WTC11 (cell line): ENCODE results near the gene SKP1. TPM values are rescaled to one million over a fixed set of nuclear protein-coding genes. Genes with fewer than 3 reads are reported as not detected.
A peak's percentile ranks its signal among the peaks of the same experiment; 100 is the strongest.

Experiments
- ATAC-seq: fragments of 200-7000 bp; cut with Tn5 transposase; 2 replicates; pipeline ENCODE4 v1.10.0; 2021; ENCODE audit warnings: mild to moderate bottlenecking, moderate library complexity
- CTCF ChIA-PET: fragments of 300-600 bp; sonication (Branson Sonifier 250); formaldehyde crosslinking; loops from one replicate; lab custom pipeline; 2021; ENCODE audit warnings: antibody characterized with exemption; lab: Charles Lee
- POLR2A ChIA-PET: fragments of 350-600 bp; sonication (Branson Sonifier 250); formaldehyde crosslinking; loops from one replicate; lab custom pipeline; 2021; ENCODE audit warnings: antibody characterized with exemption; lab: Charles Lee
- DNase-seq: peaks from one replicate; pipeline ENCODE4 v3.0.0; 2021; ENCODE audit warnings: low spot score
- H3K27ac Mint-ChIP-seq: 2 replicates; pipeline ENCODE4 v1.8.0; 2021; ENCODE audit warnings: mixed read lengths
- H3K27me3 Mint-ChIP-seq: 2 replicates; pipeline ENCODE4 v1.8.0; 2021; ENCODE audit warnings: low read depth, mild to moderate bottlenecking, moderate library complexity, mixed read lengths
- H3K36me3 Mint-ChIP-seq: 2 replicates; pipeline ENCODE4 v1.8.0; 2021; ENCODE audit warnings: mixed read lengths
- H3K4me1 Mint-ChIP-seq: 2 replicates; pipeline ENCODE4 v1.8.0; 2022; ENCODE audit warnings: mixed read lengths
- H3K4me3 Mint-ChIP-seq: 2 replicates; pipeline ENCODE4 v1.8.0; 2021; ENCODE audit warnings: mild to moderate bottlenecking, moderate library complexity, mixed read lengths
- H3K9me3 Mint-ChIP-seq: 2 replicates; pipeline ENCODE4 v1.8.0; 2021; ENCODE audit warnings: mixed read lengths
- CREB1 ChIP-seq: sonication (generic); formaldehyde crosslinking; IDR thresholded peaks from 2 replicates; pipeline ENCODE4 v1.8.0; 2023; ENCODE audit warnings: mild to moderate bottlenecking, missing genetic modification reagents
- GTF2I ChIP-seq: fragments of 250-450 bp; sonication (Bioruptor Pico); conservative IDR thresholded peaks from 2 replicates; pipeline ENCODE4 v1.4.0; 2021; ENCODE audit warnings: mild to moderate bottlenecking
- KAT7 ChIP-seq: sonication (generic); formaldehyde crosslinking; IDR thresholded peaks from 2 replicates; pipeline ENCODE4 v1.8.1; 2023; ENCODE audit warnings: missing genetic modification reagents, mild to moderate bottlenecking, borderline replicate concordance
- MXD4 ChIP-seq: fragments of 250-450 bp; sonication (Bioruptor Pico); IDR thresholded peaks from 2 replicates; pipeline ENCODE4 v1.8.0; 2021; ENCODE audit warnings: mild to moderate bottlenecking, moderate library complexity, borderline replicate concordance
- SP1 ChIP-seq: sonication (generic); formaldehyde crosslinking; conservative IDR thresholded peaks from 2 replicates; pipeline ENCODE4 v1.8.1; 2022; ENCODE audit warnings: missing genetic modification reagents
- TEAD1 ChIP-seq: sonication (generic); formaldehyde crosslinking; IDR thresholded peaks from 2 replicates; pipeline ENCODE4 v1.8.0; 2022; ENCODE audit warnings: mild to moderate bottlenecking, missing genetic modification reagents
- TP53 ChIP-seq: sonication (generic); formaldehyde crosslinking; IDR thresholded peaks from 2 replicates; pipeline ENCODE4 v1.8.1; 2023; ENCODE audit warnings: mild to moderate bottlenecking, missing genetic modification reagents
- total RNA-seq: library from RNA; stranded (reverse); gene quantifications from 3 replicates; pipeline ENCODE4 v1.2.3, GENCODE V29; 2021
- TF ChIP-seq, protein P1 (sequence below): sonication (generic); formaldehyde crosslinking; IDR thresholded peaks from 2 replicates; pipeline ENCODE4 v1.8.1; 2022; ENCODE audit warnings: low read depth, mild to moderate bottlenecking, moderate library complexity, missing genetic modification reagents, borderline replicate concordance
- TF ChIP-seq, protein P2 (sequence below): sonication (generic); formaldehyde crosslinking; IDR thresholded peaks from 2 replicates; pipeline ENCODE4 v1.8.0; 2023; ENCODE audit warnings: missing genetic modification reagents
- TF ChIP-seq, protein P3 (sequence below): sonication (generic); formaldehyde crosslinking; IDR thresholded peaks from 2 replicates; pipeline ENCODE4 v1.8.0; 2022; ENCODE audit warnings: mild to moderate bottlenecking, missing genetic modification reagents
- TF ChIP-seq, protein P4 (sequence below): sonication (generic); formaldehyde crosslinking; IDR thresholded peaks from 2 replicates; pipeline ENCODE4 v1.8.0; 2022; ENCODE audit warnings: mild to moderate bottlenecking, missing genetic modification reagents
- TF ChIP-seq, protein P5 (sequence below): sonication (generic); formaldehyde crosslinking; IDR thresholded peaks from 2 replicates; pipeline ENCODE4 v1.8.0; 2022; ENCODE audit warnings: mild to moderate bottlenecking, missing genetic modification reagents
- TF ChIP-seq, protein P6 (sequence below): sonication (generic); formaldehyde crosslinking; IDR thresholded peaks from 2 replicates; pipeline ENCODE4 v1.8.1; 2022; ENCODE audit warnings: low read depth, missing genetic modification reagents, borderline replicate concordance
- TF ChIP-seq, protein P7 (sequence below): fragments of 250-450 bp; sonication (Bioruptor Pico); IDR thresholded peaks from 2 replicates; pipeline ENCODE4 v1.9.0; 2021; ENCODE audit warnings: mild to moderate bottlenecking, borderline replicate concordance
- TF ChIP-seq, protein P8 (sequence below): sonication (generic); formaldehyde crosslinking; IDR thresholded peaks from 2 replicates; pipeline ENCODE4 v1.8.1; 2023; ENCODE audit warnings: mild to moderate bottlenecking, moderate library complexity, missing genetic modification reagents
- TF ChIP-seq, protein P9 (sequence below): sonication (generic); formaldehyde crosslinking; IDR thresholded peaks from 2 replicates; pipeline ENCODE4 v1.8.0; 2022; ENCODE audit warnings: mild to moderate bottlenecking, missing genetic modification reagents

Gene SKP1
- total RNA-seq, 1 experiment from 2014 or later, result 285 TPM

DNA sequence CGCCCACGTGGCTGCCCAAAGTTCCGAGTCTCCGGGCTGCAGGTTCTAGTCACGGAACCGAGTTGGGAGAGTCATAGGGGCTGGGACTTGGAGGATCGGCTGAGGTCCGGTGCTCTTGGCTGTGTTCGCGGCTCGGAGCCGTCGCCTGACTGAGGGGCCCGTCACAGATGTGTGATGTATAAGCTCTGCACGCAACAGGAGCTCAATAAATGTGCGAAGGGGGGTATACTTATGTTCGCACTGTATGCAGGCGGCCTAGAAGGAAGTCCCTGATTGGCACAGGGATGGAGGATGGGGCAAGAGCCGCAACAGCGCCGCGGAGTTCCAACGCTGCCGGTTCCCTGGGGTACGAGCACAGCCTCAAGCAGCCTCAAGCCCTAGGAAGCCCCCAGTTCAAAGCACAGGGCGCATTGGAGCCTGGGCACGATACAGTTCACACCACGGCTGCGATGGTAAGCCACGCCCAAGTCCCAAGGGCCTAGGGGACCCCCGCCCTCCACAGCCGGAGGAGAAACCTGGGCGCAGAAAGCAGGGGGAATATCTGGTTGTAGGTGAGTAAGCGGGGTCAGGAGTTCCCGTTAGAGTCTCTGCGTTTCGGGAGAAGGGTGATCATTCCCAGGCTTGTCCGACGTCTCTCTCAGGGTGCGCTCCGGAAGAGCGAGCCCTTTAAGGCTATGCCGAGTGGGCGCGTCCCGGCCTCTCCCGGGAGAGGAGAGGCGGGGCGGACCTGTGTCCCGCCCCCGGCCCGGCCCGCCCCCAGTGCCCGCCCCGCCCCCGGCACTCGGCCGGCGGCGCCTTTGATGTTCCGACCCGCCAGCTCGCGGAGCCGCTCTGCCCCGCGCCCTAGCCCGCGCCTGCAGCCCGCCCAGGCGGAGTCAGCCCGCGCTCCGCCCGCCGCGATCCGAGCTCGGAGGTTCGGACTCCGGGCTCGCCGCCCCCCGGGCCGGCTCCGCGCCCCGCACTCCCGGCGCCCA is 62.6 kb downstream of the SKP1 start, which contains the start of gene TCF7:
TSS of gene TCF7 (plus strand) at position 780 of the 974 bp plus-strand sequence. CDS start 226 bp downstream, outside the sequence.
- ATAC-seq, result peak; percentile 84
- TF ChIP-seq MXD4 (CRISPR knock-in tag) (no peak), TEAD1 (CRISPR knock-in tag) (no peak), SP1 (CRISPR knock-in tag) (peak; percentile 19; the same call in 1 of the 2 replicates), GTF2I (CRISPR knock-in tag) (0 out of 2 replicates have a peak, but pooled peaks have one; percentile 37), KAT7 (CRISPR knock-in tag) (0 out of 2 replicates have a peak, but pooled peaks have one; percentile 21), CREB1 (0 out of 2 replicates have a peak, but pooled peaks have one; percentile 9)
- TF ChIP-seq, protein P1, sequence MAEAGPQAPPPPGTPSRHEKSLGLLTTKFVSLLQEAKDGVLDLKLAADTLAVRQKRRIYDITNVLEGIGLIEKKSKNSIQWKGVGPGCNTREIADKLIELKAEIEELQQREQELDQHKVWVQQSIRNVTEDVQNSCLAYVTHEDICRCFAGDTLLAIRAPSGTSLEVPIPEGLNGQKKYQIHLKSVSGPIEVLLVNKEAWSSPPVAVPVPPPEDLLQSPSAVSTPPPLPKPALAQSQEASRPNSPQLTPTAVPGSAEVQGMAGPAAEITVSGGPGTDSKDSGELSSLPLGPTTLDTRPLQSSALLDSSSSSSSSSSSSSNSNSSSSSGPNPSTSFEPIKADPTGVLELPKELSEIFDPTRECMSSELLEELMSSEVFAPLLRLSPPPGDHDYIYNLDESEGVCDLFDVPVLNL (CRISPR knock-in tag), result no peak
- TF ChIP-seq, protein P2, sequence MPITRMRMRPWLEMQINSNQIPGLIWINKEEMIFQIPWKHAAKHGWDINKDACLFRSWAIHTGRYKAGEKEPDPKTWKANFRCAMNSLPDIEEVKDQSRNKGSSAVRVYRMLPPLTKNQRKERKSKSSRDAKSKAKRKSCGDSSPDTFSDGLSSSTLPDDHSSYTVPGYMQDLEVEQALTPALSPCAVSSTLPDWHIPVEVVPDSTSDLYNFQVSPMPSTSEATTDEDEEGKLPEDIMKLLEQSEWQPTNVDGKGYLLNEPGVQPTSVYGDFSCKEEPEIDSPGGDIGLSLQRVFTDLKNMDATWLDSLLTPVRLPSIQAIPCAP, result peak; percentile 29; the same call in 1 of the 2 replicates
- TF ChIP-seq, protein P3, sequence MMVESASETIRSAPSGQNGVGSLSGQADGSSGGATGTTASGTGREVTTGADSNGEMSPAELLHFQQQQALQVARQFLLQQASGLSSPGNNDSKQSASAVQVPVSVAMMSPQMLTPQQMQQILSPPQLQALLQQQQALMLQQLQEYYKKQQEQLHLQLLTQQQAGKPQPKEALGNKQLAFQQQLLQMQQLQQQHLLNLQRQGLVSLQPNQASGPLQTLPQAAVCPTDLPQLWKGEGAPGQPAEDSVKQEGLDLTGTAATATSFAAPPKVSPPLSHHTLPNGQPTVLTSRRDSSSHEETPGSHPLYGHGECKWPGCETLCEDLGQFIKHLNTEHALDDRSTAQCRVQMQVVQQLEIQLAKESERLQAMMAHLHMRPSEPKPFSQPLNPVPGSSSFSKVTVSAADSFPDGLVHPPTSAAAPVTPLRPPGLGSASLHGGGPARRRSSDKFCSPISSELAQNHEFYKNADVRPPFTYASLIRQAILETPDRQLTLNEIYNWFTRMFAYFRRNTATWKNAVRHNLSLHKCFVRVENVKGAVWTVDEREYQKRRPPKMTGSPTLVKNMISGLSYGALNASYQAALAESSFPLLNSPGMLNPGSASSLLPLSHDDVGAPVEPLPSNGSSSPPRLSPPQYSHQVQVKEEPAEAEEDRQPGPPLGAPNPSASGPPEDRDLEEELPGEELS (CRISPR knock-in tag), result 0 out of 2 replicates have a peak, but pooled peaks have one; percentile 35
- TF ChIP-seq, protein P4, sequence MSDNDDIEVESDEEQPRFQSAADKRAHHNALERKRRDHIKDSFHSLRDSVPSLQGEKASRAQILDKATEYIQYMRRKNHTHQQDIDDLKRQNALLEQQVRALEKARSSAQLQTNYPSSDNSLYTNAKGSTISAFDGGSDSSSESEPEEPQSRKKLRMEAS (CRISPR knock-in tag), result peak; percentile 83
- TF ChIP-seq, protein P5, sequence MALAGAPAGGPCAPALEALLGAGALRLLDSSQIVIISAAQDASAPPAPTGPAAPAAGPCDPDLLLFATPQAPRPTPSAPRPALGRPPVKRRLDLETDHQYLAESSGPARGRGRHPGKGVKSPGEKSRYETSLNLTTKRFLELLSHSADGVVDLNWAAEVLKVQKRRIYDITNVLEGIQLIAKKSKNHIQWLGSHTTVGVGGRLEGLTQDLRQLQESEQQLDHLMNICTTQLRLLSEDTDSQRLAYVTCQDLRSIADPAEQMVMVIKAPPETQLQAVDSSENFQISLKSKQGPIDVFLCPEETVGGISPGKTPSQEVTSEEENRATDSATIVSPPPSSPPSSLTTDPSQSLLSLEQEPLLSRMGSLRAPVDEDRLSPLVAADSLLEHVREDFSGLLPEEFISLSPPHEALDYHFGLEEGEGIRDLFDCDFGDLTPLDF, result no peak
- TF ChIP-seq, protein P6, sequence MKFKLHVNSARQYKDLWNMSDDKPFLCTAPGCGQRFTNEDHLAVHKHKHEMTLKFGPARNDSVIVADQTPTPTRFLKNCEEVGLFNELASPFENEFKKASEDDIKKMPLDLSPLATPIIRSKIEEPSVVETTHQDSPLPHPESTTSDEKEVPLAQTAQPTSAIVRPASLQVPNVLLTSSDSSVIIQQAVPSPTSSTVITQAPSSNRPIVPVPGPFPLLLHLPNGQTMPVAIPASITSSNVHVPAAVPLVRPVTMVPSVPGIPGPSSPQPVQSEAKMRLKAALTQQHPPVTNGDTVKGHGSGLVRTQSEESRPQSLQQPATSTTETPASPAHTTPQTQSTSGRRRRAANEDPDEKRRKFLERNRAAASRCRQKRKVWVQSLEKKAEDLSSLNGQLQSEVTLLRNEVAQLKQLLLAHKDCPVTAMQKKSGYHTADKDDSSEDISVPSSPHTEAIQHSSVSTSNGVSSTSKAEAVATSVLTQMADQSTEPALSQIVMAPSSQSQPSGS (CRISPR knock-in tag), result no peak
- POLR2A ChIA-PET, result interaction anchor here (0.6 to 1.9 kb wide), 2 partner anchors 26 to 122 kb away, joined by 3 to 5 read pairs; no protein-coding TSS in a partner anchor
- H3K27me3 Mint-ChIP-seq, result peaks cover 40% of the 10 kb centered on the region
- peak within 1 kb of the TSS; percentile 79 for H3K4me3 Mint-ChIP-seq
- H3K27ac Mint-ChIP-seq, result peak within 1 kb of the TSS; percentile 80; the same call in 1 of the 2 replicates
- H3K4me1 Mint-ChIP-seq, result peaks cover 11% of the 10 kb centered on the region
- peak; percentile 75 for DNase-seq
- CTCF ChIA-PET, result interaction anchor here (0.5 to 4.0 kb wide), 10 partner anchors 14 to 484 kb away, joined by 3 to 37 read pairs (median 6); no protein-coding TSS in a partner anchor
- H3K36me3 Mint-ChIP-seq, result no peaks in the 10 kb centered on the region
- no peaks in the 10 kb centered on the region for H3K9me3 Mint-ChIP-seq

DNA sequence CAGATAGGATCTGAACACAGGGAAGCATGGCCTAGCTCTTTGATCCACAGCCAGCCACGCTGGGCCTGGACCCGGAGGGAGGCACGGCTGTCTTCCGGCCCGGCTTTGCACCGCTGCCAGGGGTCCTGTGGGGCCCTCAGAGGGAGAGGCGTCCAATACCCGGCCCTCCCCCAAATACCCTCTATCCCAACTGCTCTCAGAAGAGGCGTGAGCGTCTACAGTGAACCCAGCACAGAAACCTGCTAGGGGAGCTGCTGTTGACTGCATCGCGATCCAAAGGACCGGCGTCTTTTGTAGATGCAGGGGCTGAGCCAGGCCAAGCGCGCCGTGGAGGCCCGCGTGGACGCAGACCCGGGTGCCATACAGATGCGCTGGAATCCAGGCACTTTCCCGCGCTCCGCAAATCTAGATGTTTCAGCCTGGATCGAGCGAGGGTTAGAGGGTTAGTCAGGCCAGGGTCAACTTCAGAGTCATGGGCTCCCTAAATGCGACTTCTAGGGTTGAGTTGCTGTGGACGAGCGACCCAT is 63.3 kb downstream of the SKP1 start:
- Mint-ChIP-seq H3K4me1 (peaks cover 11% of the 10 kb centered on the region), H3K9me3 (no peaks in the 10 kb centered on the region), H3K36me3 (no peaks in the 10 kb centered on the region), H3K27me3 (peaks cover 40% of the 10 kb centered on the region), H3K27ac (no peak overlapping the region), H3K4me3 (peak overlapping the region; percentile 79)
- ChIA-PET CTCF (interaction anchor here (0.9 to 4.0 kb wide), 7 partner anchors 13 to 87 kb away, joined by 3 to 37 read pairs (median 10); no protein-coding TSS in a partner anchor), POLR2A (interaction anchor here (1.9 kb wide), 1 partner anchor 27 kb away, joined by 5 read pairs; no protein-coding TSS in a partner anchor)
- DNase-seq (peak; percentile 29), ATAC-seq (no peak)
- TF ChIP-seq, protein P7, sequence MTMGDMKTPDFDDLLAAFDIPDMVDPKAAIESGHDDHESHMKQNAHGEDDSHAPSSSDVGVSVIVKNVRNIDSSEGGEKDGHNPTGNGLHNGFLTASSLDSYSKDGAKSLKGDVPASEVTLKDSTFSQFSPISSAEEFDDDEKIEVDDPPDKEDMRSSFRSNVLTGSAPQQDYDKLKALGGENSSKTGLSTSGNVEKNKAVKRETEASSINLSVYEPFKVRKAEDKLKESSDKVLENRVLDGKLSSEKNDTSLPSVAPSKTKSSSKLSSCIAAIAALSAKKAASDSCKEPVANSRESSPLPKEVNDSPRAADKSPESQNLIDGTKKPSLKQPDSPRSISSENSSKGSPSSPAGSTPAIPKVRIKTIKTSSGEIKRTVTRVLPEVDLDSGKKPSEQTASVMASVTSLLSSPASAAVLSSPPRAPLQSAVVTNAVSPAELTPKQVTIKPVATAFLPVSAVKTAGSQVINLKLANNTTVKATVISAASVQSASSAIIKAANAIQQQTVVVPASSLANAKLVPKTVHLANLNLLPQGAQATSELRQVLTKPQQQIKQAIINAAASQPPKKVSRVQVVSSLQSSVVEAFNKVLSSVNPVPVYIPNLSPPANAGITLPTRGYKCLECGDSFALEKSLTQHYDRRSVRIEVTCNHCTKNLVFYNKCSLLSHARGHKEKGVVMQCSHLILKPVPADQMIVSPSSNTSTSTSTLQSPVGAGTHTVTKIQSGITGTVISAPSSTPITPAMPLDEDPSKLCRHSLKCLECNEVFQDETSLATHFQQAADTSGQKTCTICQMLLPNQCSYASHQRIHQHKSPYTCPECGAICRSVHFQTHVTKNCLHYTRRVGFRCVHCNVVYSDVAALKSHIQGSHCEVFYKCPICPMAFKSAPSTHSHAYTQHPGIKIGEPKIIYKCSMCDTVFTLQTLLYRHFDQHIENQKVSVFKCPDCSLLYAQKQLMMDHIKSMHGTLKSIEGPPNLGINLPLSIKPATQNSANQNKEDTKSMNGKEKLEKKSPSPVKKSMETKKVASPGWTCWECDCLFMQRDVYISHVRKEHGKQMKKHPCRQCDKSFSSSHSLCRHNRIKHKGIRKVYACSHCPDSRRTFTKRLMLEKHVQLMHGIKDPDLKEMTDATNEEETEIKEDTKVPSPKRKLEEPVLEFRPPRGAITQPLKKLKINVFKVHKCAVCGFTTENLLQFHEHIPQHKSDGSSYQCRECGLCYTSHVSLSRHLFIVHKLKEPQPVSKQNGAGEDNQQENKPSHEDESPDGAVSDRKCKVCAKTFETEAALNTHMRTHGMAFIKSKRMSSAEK (CRISPR knock-in tag), result no peak
- TF ChIP-seq TP53, result no peak
- TF ChIP-seq, protein P8, sequence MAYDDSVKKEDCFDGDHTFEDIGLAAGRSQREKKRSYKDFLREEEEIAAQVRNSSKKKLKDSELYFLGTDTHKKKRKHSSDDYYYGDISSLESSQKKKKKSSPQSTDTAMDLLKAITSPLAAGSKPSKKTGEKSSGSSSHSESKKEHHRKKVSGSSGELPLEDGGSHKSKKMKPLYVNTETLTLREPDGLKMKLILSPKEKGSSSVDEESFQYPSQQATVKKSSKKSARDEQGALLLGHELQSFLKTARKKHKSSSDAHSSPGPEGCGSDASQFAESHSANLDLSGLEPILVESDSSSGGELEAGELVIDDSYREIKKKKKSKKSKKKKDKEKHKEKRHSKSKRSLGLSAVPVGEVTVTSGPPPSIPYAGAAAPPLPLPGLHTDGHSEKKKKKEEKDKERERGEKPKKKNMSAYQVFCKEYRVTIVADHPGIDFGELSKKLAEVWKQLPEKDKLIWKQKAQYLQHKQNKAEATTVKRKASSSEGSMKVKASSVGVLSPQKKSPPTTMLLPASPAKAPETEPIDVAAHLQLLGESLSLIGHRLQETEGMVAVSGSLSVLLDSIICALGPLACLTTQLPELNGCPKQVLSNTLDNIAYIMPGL (CRISPR knock-in tag), result no peak
- TF ChIP-seq, protein P9, sequence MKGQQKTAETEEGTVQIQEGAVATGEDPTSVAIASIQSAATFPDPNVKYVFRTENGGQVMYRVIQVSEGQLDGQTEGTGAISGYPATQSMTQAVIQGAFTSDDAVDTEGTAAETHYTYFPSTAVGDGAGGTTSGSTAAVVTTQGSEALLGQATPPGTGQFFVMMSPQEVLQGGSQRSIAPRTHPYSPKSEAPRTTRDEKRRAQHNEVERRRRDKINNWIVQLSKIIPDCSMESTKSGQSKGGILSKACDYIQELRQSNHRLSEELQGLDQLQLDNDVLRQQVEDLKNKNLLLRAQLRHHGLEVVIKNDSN (CRISPR knock-in tag), result no peak
